Measurements from ENCODE around the gene OR2B2.

OR2B2 gene

DNA sequence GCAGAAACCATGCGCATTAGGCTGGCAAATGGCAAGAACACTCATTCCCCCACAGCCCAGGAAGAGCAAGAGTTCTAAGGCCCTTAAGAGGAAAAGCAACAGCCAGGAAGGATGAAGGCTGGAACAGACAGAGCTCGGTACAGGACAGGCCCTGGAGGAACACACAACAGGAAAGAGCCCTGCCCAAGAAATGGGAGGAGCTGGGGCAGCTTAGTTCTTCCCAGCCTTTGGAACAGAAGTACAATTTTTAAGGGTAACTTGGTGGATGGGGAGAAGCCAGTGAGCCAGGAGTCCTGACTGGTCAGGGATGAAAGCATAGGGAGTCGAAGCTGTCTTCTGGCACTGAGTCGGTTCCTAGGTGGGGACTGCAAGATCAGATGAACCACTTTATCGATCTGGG lies 32.4 kb downstream of the OR2B2 start:
- DNase-seq (ENCODE audit: low spot score) = no peak
- TF ChIP-seq CTCF (IDR thresholded peaks at IDR 0.05; ENCODE audit: extremely low read depth, insufficient read depth, missing control alignments) = no peak
- in situ Hi-C loops (cut with MboI; ENCODE audit: low pct_unique_long_range_greater_than_20kb, low sequenced_read_pairs, unreplicated experiment) = loop anchor here (10.0 kb wide), 1 partner anchor 1845 kb away; a partner anchor contains a TSS

DNA sequence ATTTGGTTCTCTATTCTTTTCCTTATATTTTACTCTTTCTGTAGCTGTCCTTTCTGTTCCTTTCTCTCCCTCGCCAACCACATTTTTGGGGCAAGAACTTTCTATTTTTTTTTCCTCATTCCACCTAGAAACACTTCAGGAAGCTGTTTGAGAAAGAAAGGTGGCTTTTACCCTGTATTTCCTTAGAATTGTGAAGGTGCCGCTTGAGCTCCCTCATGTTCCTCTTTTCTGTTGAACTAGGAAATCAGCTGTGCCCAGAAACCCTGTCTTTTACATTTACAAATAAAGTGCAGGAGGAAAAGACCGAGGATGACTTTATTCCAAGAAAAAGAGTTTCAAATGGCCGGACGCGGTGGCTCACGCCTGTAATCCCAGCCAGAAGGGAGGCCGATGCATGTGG lies 38.2 kb downstream of the OR2B2 start:
- DNase-seq (ENCODE audit: low spot score) = no peak
- in situ Hi-C loops (cut with MboI; ENCODE audit: low pct_unique_long_range_greater_than_20kb, low sequenced_read_pairs, unreplicated experiment) = loop anchor here (5.0 to 10.0 kb wide), 2 partner anchors 37 to 1839 kb away; a partner anchor contains a TSS
- no peak for TF ChIP-seq CTCF (IDR thresholded peaks at IDR 0.05; ENCODE audit: extremely low read depth, insufficient read depth, missing control alignments)

- TF ChIP-seq CTCF (IDR thresholded peaks at IDR 0.05; ENCODE audit: extremely low read depth, insufficient read depth, missing control alignments) = no peak
- in situ Hi-C loops (cut with MboI; ENCODE audit: low pct_unique_long_range_greater_than_20kb, low sequenced_read_pairs, unreplicated experiment) = loop anchor here (5.0 to 10.0 kb wide), 2 partner anchors 36 to 1838 kb away; a partner anchor contains a TSS
- peak; percentile 56 for DNase-seq (ENCODE audit: low spot score)
Observed at GRCh38 chr6:27873021-27873940, 38.9 kb downstream of the OR2B2 start.

DNA sequence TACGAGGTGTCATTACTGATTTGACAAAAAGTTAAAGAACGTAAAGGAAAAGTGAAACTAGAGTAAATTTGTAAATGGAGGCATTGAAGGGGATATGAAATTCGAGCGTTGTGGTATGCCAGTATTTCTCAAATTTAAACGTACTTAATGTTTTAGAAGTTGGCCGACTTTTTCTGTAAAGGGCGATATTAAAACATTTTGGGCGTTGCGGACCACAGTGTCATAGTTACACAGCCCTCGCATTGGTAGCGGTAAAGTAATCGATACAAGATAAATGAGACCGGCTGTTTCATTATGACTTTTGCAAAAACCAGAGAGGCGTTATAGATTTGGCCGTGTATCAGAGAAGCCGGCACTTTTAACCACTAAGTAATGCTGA lies 39.6 kb downstream of the OR2B2 start:
- in situ Hi-C loops (cut with MboI; ENCODE audit: low pct_unique_long_range_greater_than_20kb, low sequenced_read_pairs, unreplicated experiment) = loop anchor here (5.0 to 10.0 kb wide), 2 partner anchors 35 to 1838 kb away; a partner anchor contains a TSS
- DNase-seq (ENCODE audit: low spot score) = peak; percentile 61
- no peak for TF ChIP-seq CTCF (IDR thresholded peaks at IDR 0.05; ENCODE audit: extremely low read depth, insufficient read depth, missing control alignments)

DNA sequence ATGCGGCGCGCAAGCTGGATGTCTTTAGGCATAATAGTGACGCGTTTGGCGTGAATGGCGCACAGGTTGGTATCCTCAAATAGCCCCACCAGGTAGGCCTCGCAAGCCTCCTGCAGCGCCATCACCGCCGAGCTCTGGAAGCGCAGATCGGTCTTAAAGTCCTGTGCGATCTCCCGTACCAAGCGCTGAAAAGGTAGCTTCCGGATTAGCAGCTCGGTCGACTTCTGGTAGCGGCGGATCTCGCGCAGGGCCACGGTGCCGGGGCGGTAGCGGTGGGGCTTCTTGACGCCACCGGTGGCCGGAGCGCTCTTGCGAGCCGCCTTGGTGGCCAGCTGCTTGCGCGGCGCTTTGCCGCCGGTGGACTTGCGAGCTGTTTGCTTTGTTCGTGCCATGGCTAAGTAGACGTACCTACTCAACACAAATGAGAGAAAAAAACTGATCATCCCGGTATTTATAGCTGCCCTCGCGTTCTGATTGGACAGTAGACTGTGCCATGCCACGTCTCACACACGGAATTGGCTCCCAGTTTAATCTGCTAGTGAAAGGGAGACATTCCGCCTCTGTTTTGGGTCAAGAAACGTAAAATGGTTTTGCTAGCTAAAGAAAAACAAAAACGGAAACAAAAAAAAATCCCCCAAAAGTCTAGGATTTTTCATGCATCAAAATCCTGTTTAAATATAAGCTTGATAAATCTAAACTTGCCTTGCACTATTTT lies 40.1 kb downstream of the OR2B2 start:
- DNase-seq (ENCODE audit: low spot score) = peak; percentile 89
- peak; percentile 64 for TF ChIP-seq CTCF (IDR thresholded peaks at IDR 0.05; ENCODE audit: extremely low read depth, insufficient read depth, missing control alignments)
- in situ Hi-C loops (cut with MboI; ENCODE audit: low pct_unique_long_range_greater_than_20kb, low sequenced_read_pairs, unreplicated experiment) = loop anchor here (5.0 to 10.0 kb wide), 2 partner anchors 35 to 1837 kb away; a partner anchor contains a TSS

GRCh38 chr6:27870291-27870870 lies 41.8 kb downstream of the OR2B2 start:
- in situ Hi-C loops (cut with MboI; ENCODE audit: low pct_unique_long_range_greater_than_20kb, low sequenced_read_pairs, unreplicated experiment) = loop anchor here (5.0 to 10.0 kb wide), 2 partner anchors 33 to 1836 kb away; a partner anchor contains a TSS
- TF ChIP-seq CTCF (IDR thresholded peaks at IDR 0.05; ENCODE audit: extremely low read depth, insufficient read depth, missing control alignments) = no peak
- no peak for DNase-seq (ENCODE audit: low spot score)
